ENCODE data around the gene LACC1.
A peak's percentile ranks its signal among the peaks of the same experiment; 100 is the strongest.

Gene LACC1

GRCh38 chr13:43933378-43933777 lies 53.7 kb downstream of the LACC1 start:
- peak; percentile 56 for DNase-seq (ENCODE audit: extremely low spot score)
- ChIA-PET CTCF (no interaction called here), POLR2A (no interaction called here)

DNA sequence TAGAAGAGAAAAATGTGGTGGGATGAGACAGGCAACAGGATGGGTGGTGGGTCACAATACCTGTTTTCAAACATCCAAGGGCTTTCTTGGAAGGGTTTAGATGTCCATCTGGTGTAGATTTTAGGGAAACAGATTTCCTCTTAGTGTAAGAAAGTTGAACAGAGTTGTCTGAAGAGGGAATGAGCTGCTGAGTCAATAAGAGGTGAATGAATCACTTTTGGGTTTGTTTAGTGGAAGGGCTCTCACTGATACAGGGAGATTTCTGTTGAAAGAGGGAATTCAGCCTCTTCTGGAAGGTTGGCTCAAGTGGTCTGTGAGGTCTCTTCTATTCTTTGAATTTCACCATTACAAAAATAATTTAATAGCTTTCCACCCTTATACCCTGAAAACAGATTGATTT lies 54.6 kb downstream of the LACC1 start:
- CTCF ChIA-PET: no interaction called here
- no peak for DNase-seq (ENCODE audit: extremely low spot score)
- TF ChIP-seq, protein P1, sequence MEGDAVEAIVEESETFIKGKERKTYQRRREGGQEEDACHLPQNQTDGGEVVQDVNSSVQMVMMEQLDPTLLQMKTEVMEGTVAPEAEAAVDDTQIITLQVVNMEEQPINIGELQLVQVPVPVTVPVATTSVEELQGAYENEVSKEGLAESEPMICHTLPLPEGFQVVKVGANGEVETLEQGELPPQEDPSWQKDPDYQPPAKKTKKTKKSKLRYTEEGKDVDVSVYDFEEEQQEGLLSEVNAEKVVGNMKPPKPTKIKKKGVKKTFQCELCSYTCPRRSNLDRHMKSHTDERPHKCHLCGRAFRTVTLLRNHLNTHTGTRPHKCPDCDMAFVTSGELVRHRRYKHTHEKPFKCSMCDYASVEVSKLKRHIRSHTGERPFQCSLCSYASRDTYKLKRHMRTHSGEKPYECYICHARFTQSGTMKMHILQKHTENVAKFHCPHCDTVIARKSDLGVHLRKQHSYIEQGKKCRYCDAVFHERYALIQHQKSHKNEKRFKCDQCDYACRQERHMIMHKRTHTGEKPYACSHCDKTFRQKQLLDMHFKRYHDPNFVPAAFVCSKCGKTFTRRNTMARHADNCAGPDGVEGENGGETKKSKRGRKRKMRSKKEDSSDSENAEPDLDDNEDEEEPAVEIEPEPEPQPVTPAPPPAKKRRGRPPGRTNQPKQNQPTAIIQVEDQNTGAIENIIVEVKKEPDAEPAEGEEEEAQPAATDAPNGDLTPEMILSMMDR (IDR thresholded peaks at IDR 0.05; ENCODE audit: control extremely low read depth, extremely low read depth, low read depth, missing control alignments): no peak
- POLR2A ChIA-PET: no interaction called here

More at GRCh38 chr13:43933378-43933777, 53.7 kb downstream of the LACC1 start:
- TF ChIP-seq, protein P1 (IDR thresholded peaks at IDR 0.05; ENCODE audit: control extremely low read depth, extremely low read depth, low read depth, missing control alignments): no peak

- DNase-seq (ENCODE audit: extremely low spot score): no peak
- POLR2A ChIA-PET: no interaction called here
- TF ChIP-seq, protein P1 (IDR thresholded peaks at IDR 0.05; ENCODE audit: control extremely low read depth, extremely low read depth, low read depth, missing control alignments): no peak
- CTCF ChIA-PET: no interaction called here
These were observed 56.2 kb downstream of the LACC1 start for GRCh38 chr13:43935878-43936277.

- ChIA-PET CTCF (no interaction called here), POLR2A (no interaction called here)
- DNase-seq (ENCODE audit: extremely low spot score): no peak
- TF ChIP-seq, protein P1 (IDR thresholded peaks at IDR 0.05; ENCODE audit: control extremely low read depth, extremely low read depth, low read depth, missing control alignments): no peak
These were observed 56.9 kb downstream of the LACC1 start for GRCh38 chr13:43936647-43937046.

GRCh38 chr13:43937839-43938238 lies 58.1 kb downstream of the LACC1 start:
- ChIA-PET CTCF (no interaction called here), POLR2A (no interaction called here)
- no peak for DNase-seq (ENCODE audit: extremely low spot score)
- TF ChIP-seq, protein P1 (IDR thresholded peaks at IDR 0.05; ENCODE audit: control extremely low read depth, extremely low read depth, low read depth, missing control alignments): no peak

DNA sequence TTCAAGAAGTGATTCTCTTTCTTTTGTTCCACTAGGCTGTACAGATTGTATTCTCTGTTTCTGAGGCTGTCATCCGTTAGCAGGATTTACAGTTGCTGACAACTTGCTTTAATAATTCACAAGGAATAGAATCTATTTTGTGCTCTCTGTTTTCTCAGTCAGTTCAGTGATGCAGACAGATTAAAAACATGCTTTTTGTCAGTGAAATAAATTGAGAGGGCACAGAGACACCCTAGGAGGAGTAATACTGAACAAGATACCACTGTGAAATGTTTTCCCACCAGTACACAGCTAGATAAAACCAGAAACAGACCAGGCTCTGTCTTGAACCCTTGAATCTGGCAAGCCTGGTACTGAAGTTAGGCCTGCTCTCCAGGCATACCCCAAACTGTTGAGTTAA lies 58.7 kb downstream of the LACC1 start:
- ChIA-PET POLR2A (no interaction called here), CTCF (interaction anchor here (1.3 kb wide), 1 partner anchor 16 kb away, joined by 3 read pairs; no protein-coding TSS in a partner anchor)
- TF ChIP-seq, protein P1 (IDR thresholded peaks at IDR 0.05; ENCODE audit: control extremely low read depth, extremely low read depth, low read depth, missing control alignments): no peak
- DNase-seq (ENCODE audit: extremely low spot score): no peak

DNA sequence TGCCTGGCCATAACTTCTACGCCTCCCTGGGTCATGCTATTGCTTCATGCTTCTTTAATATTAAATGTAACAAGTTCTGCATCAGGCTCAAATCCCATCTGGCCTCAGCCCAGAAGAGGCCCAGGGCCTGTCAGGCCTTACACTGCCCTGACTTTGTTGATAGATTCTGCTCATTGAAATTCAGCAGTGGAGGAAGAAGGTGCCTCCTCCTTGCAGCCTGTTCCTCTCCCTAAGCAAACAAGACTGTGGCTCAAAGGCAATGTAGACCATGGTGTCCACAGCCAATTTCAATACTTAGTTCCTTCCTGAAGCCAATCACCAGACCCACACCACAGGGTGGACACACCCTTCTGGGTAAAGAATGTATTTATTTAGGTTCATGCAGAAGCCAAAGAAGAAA lies 59.4 kb downstream of the LACC1 start:
- POLR2A ChIA-PET: no interaction called here
- CTCF ChIA-PET: interaction anchor here (1.3 kb wide), 1 partner anchor 15 kb away, joined by 3 read pairs; no protein-coding TSS in a partner anchor

More for the DNA sequence above, 59.4 kb downstream of the LACC1 start:
- TF ChIP-seq, protein P1 (IDR thresholded peaks at IDR 0.05; ENCODE audit: control extremely low read depth, extremely low read depth, low read depth, missing control alignments): no peak
- DNase-seq (ENCODE audit: extremely low spot score): no peak
